Measurements from ENCODE around the gene SEMA6A.

The SEMA6A gene

DNA sequence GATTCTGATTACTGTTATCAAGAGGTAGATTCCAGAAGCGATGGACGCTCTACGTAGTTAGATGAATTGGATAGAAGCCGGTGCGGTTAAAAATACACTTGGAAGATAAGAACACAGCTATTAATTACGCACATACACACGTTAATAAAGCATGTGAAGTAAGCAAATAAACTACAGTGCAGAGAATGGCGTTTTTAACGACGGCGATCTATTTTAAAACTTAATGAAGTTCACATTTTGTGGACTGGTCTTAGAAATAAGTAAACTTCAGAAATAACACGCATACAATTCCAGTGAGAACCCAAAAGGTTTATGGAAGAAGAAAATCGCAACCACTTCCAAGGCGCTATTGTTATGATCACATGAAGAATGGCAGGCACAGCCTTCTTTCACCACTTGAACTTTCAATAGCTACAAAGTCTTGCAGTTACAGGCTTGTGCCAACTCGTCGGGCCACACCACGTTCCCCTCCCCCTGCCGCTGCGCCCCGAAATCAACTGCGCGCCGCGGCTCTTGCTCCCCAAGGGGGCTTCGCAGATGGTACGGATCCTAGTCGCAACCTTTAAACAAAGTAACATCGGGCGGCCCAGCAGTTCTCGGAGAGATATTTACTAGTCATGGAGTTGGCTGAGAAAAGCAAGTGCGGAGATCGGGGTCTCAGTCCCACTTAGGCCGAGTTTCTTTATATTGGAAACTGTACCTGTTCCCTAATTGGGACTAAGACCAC is 866 bp upstream of the SEMA6A start:
- peak; percentile 14 for DNase-seq

DNA sequence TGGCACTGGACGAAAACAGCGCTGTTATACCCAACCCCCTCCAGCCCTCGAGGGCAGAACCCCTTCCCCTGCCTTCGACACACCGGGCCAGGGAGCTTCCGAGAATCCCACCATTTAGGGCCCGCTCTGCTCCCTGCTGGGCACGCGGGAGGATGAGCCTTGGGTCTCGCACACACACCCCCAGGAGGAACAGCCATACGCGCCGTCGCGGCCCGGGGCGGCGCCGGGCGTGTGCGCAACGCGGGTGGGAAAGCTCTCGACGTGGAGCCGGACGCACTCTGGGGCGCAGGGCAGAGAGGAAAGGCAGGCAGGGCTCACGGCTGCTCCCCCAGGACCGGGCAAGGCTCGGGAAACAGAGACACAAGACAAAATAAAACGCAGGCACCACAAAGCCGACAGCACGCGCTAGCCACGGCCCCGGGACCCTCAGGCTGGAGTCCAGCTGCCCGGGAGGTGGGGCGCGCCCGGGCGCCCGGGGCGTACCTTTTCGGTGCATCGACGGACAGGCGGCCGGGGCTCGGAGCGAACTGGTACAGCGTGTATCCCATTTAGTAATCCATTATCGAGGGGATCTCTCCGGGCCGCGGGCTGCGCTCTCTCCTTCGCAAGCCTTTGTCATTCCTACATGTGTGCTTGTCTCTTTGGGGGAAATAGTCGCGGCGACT is 789 bp downstream of the SEMA6A start:
- peak; percentile 8 for DNase-seq

DNA sequence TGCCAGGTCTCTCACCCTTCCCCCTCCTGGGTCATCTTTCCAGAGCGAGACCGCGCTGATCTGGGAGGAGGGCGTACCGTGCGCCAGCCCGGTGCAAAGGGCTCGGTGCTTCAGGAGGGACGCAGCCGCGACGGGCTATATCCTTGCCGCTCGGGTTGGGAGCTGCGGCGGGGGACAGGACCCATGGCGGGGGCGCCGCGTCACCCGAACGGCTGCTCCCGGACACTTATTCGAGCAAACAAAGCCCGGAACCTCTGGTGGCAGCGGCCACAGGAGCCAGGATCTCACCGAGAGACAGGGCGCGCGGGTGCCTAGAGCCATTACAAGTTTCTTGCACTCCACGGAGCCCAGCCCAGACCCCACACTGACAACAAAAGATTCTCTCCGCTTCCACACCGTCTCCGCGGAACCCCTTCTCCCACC is 1.3 kb downstream of the SEMA6A start:
- no peak for DNase-seq

DNA sequence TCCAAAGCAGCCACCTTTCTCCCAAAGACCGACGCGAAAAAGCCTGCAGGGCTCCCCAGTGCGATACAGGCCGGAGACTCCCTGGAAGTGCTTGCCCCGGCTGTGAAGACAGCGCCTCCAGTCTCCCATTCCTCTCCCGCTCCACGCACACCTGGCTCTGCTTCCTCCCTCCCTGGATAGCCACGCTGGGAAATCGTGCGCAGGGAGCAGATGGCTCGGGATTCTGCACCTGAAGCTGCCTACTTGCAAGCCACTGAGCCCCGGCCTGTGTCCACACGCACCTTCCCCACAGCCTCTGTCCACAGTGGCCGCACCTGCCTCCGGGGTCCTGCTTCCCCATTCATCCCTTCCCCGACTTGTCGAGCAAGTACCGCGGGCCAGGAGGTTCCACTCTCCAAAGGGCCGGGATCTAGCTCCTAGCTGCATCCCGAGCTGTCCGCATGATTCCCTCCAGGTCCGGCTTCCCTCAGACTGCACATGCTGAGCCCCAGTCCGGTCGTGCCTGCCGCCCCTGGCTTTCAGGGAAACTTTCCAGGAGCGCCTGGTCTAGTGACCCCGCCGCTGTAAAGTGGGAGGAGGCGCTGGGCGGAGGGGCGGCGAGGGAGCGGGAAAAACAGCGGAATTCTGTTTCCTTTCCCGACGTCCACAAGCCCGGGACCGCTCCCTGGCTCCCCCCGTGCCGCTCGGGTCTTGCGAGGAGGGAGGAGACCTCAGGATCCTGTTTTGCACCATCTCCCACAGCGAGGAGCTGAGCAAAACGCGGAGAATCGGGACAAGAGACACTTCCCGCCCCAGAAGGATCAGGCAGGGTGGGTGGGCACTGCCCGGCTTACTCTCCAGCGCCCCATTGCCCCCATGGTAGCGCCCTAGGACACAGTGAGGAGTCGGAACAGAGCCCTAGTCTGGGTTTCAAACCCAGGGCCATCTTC is 2.0 kb downstream of the SEMA6A start:
- no peak for DNase-seq

DNA sequence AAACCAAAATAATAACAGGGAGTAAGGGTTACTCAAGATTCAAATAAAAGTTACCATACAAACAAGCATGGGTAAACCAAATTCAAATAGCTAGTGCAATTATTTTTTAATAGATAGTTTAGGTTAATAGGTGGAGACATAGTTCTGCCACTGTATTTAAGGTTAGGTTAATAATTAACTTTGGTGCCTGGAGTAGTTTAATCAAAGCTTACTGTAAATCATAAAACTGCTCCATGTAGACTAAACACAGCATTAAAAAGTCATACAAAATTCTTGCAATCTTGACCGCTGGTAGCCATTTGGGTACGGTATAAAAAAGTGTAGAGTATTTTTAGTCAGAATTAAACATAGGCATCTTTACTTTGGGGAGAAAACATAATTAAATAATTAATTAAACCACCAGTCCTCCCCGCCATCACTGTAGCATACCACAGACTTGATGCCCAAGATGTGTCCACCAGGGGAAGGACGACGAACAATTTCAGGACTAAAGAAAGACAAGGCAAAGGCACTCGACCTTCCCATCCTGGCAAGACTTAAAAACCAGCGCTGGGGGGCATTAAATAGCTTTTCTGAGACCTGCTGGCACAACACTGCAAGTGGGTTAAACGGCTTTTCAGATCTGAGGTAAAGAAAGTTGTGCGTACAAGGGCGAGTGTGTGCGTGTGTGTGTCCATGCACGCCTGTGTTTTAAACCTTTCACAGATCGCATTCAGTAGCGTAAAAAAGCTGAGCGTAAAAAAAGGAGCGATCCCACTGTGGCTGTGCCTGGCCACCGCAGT is 2.9 kb downstream of the SEMA6A start:
- no peak for DNase-seq

DNA sequence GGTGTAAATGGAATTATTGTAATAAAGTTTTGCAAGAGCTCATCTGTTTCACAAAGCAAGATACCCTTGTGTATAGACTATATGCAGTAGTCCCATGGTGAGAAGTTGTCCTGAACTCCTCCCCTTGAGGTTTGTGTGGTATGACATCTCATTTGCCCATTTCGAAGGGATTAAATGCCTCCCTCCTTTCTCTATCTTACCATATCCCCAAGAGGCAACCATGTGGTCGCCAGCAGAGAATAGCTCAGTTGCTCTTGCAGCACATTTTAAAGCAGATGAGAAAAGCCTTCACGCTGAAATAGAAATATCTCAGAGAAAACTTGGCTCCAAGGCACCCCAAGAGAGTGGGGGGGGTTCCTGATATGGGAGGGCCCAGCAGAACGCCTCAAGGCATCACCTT is 4.6 kb downstream of the SEMA6A start:
- no peak for DNase-seq

DNA sequence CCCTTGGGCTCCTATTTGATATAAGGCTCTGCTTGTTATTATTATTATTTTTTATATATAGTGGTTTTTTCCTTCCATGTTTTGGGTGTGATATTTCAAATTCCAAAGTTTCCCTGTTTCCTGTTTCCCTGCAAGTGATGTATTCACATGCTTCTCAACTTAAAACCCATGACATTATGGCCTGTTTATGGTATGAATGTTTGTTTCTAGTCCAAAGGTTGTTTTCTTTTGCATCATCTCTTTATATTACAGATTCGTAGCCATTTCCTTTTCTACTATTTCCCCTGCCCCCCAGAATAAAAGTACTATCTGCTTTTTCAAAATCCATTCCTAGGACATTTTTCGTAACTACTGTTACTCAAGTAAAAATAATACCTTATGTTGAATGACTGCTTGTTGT is 7.5 kb downstream of the SEMA6A start:
- no peak for DNase-seq

DNA sequence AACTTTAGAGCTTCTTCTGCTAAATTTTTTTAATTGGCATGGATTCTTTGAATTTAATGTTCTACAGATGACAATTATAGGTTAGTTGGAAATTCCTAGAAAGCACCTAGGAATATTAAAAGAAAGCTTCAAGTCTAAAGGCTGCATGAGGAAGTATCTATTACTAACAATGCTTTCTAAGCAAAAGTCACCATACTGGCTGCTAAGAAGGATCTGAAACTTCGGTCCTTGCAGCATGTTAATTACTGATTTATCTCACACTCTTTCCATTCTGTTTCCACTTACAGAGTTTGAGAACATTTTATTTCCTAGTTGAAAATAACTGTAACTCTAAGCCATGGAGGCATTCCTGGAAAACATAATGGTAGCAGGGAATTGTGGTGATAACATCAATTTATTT is 8.4 kb downstream of the SEMA6A start:
- peak; percentile 17 for DNase-seq

DNA sequence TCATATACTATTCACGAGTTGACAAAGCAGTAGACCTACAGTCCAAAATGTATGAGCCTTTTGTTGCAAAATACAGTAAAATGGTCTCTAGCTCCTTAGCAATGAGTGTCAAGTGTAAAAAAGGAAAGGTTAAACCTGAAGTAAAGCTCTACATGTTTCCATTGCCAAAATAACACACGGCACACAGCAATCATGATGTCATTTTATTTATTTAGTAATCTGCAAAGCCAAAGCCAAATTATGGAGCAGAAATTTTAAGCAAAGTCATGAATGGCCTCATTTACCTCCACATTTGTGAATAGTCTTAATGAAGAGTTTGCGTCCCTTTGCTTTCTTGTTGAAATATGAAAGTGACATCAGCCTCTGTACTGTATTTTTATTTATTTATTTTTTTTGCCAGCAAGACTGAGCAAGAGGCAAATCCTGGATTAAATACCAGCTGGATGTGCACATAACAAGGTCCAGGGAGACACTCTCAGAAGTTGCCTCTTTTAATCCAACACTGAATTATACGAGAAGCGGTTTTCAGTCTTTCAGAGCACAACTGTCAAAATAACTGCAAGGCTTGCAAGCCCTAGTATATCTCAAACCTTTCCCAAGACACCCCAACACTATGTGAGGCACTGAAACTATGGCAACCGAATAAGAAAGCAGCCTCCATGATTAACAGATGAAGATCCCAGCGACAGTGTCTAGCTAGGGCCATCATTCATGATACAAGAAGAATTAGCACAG is 9.7 kb downstream of the SEMA6A start:
- DNase-seq = no peak

DNA sequence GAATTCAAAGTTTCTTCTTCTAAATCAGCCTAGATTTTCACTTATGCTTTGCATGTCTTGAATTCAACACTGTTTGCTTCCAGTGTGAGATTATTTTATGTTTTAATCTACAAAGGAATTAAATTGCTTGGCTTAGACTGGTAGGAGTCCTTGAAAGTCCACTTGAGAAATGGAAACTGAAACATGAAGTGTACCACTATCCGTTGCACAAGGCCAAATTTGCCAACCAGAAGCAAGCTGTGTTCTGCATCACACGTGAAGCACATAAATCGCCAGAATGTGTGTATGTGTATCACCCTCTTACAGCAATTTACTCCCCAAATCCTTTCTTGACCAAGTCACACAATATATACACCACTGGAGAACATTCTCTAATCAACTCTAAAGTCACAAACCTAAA is 10.3 kb downstream of the SEMA6A start:
- DNase-seq = no peak

DNA sequence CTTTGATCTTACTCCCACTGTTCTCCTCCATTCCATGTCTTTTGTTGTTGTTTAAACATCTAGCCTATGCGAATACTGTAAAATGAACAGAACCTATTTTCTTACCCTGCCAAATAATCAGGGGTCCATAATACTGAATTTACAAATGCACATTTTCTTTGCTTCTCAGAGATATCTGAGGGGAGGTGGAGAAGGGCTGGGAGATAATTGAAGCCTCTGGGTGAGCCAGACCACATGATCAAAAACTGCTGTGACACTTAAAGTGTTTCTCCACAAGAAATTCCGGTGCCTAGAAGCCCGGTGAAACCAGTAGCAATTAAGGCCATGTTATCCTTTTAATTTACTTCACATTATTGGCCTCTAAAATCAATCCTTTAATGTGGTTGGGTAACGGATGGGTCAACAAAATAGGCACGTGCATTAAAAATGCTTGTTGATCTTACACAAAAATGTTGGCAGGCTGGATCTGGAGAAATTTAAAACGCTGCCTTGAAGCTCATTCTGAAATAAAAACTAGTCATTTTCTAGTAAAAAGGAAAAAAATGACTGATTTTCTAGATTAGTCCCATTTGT is 10.8 kb downstream of the SEMA6A start:
- no peak for DNase-seq

DNA sequence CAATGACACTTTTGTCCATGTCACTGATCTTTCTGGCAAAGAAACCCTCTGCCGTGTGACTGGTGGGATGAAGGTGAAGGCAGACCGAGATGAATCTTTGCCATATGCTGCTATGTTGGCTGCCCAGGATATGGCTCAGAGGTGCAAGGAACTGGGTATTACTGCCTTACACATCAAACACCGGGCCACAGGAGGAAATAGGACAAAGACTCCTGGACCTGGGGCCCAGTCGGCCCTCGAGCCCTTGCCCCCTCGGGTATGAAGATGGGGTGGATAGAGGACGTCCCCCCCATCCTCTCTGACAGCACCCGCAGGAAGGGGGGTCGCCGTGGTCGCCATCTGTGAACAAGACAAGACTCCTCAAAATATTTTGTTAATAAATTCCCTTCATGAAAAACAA is 12.0 kb downstream of the SEMA6A start:
- DNase-seq = no peak

DNA sequence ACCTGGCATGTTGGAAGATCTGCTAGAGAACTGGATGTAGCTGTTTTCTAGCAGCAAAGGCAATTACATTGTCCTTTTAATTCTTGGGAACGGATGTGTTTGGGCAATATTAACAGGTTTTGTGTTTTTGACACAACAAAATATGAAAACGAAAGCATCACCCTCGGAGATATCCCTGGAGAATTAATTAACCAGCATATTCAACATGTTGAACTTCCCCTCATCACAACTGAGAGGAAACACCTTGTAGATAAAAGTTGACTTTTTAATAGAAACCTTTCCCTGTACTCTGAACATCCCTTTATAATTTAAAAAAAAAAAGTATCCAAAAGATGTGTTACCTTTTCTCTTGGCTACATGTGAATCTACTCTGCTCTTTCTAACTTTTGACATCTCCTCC is 13.0 kb downstream of the SEMA6A start:
- DNase-seq = no peak

DNA sequence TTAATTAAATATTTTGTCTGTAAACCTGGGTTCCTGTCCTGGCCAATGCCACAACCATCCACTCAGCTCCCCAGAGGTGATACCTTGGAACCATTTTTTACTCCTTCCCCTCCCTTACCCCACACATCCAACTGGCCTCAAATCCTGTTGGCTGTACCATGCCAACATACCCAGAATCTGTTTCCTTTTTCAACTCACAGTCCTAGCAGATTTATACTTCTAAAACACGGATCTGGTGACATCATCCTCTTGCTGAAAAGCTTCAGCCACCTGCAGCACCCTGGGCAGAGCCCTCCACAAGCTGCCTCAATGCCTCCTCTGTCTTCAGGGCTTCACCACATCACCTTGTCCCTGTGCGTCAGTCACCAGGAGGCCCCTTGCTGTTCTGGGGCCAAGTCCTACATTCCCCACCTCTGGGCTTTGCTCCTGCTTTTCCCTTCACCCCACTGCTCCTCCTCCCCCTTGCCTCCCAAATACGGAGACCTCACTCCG is 14.9 kb downstream of the SEMA6A start:
- DNase-seq = no peak

DNA sequence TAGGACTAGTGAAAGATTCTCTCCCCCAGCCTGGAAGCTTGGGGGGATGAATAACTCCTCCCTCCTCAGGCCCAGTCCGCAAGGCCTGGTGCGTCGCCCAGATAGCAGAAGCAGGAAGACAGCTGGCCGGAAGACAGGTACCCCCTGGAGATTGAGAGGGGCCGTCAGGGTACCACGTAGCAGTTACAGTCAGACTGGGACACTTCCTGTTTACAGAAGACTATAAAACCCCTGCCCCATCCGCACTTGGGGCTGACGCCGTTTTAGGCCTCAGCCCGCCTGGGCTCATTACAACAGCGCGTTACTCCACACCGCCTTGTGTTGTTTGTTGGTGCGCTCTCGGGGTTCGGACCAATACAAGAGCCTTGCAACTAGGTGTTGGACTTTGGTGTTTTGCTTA is 15.4 kb downstream of the SEMA6A start:
- no peak for DNase-seq

DNA sequence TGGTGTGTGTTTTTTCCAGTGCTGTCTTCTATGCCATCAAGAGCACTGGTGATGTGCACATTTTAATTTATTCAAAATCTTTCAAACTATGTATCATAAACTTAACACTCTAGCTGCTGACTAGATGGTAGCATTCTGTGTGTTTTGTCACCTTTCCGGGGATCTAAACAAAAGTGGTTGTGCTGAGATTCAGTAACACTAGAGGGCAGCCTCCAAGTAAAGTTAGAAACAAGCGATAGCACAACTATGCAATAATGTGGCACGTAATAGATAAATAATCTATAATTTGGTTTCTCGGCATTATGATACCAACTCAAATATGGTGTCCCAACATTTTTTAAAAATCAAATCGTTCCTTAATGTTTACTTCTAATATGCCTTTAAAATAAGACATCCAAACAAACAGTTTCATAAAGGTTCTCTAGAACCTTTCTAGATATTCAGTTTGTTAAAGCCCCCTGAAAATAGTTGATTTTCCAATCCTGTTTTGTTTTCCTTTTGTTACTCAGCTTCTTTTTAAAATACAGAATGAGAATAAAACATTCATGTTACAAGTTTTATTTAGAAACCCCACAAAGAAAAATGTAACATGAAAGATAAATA is 16.9 kb downstream of the SEMA6A start:
- DNase-seq = peak; percentile 28

DNA sequence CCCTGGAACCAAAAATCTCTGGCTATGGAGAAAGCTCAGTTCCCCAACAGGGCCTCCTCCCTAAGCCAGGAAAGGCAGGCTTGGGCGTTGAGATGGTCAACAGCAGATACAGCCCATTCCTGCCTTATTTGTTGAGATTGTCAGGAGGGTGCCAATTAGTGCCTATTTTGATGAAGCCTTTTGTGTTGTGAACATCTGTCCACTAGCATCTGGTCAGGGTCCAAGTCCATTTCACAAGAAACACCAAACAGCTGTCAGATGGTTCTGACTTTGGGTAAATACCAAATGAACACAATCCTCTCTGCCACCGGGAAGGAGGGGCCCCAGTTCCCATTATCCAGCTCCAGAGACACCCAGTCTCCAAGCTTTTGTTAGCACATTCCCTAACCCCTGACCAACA is 19.9 kb downstream of the SEMA6A start:
- DNase-seq = no peak

DNA sequence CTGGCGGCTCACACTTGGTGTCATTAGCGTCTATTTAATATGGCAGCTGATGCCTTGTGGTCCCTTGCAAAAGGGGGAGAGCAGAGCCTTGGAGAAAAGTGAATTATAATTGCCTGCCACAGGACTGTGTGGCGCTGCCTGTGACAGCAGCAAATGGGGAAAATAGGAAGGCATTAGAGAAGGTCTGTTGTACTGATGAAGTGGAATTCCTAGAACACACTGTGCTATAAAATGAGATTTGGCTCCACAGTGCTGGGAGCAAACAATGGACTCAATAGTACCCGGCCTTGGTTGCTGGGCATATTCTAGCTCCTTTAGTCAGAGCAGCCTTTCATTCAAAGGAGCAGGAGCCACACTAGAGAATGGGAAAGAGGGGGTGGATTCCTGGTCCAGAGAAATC is 21.3 kb downstream of the SEMA6A start:
- DNase-seq = no peak

DNA sequence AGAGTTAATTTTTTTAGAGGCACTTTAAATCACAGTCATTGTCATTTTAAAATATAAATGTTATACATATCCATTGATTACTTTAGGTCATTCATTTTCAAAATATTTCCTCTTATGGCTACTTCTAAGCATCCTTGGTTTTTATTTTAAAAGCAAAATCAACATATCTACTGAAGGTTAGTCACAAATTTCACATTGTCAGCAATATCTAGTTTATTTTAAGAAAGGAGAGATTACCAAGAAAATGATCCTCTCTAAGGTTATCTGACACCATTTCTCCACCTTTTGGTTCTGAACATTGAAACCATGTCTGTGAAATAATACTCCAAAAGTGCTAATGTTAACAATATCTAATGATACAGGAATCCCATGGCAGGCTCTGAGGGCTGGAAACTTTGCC is 24.5 kb downstream of the SEMA6A start:
- DNase-seq = no peak

DNA sequence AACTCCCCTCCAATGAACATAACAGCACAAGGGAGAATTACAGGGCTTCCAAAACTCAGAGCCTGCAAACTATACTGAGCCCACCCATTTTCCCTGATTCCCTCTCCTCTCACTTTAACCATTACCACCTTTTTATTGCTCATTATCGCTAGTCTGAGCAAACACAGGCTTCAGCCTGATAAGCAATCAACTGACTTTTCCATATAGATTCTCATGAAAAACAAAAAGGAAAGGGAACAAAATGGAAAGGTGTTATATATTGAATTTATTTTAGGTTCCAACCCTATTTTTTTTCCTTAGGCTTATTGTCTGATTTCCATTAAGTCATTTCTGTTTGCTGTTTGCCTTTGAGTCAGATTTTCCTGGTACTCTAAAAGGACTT is 27.9 kb downstream of the SEMA6A start:
- no peak for DNase-seq

DNA sequence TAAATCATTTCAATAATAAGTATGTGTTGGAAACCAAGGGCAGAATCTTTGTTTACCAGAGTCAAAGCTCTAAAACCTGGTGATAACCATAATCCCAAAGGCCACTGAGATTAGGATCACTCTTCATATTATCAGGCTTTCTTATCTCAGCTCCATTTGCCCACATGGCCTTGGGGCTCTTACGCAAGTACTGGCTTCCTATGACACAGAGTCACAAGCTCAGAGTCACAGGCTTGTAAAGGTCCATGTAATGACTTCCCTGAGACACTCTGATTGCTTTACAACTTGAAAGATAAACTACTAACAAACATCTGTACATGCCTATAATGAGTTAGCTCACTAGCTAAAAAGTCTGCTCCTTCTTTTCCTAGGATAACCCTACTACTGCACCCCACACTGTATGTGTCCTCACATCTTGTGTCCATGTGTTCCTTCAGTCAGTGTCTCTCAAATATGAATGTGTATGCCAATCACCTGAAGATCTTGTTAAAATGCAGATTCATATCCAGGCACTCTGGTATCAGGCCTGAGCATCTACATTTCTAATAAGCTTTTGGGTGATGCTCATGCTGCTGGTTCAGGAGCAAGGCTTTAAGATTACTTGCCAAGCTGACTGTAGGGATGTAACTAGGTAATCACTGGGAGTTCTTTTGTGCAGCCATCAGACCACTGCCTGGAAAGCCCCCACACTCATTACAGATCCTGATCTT is 28.4 kb downstream of the SEMA6A start:
- DNase-seq = no peak

Measured in RPMI8226 (cell line).